HG03432 (cell line): Measurements from ENCODE around the gene CEP128.

Source experiments
- ATAC-seq: cut with Tn5 transposase; IDR thresholded peaks from one replicate; pipeline ENCODE4 v1.9.1; 2021; ENCODE audit warnings: mild to moderate bottlenecking, moderate library complexity; ENCODE audit not compliant: unreplicated experiment

Gene CEP128

GRCh38 chr14:80941241-80942185, at the start of gene CEP128:
TSS of gene CEP128 (minus strand) at chr14:80941738.
- ATAC-seq, result peak; percentile 98

- peak; percentile 71 for ATAC-seq
Measured at GRCh38 chr14:80988735-80989429, 47.3 kb upstream of the CEP128 start.

GRCh38 chr14:80988192-80988591, 46.7 kb upstream of the CEP128 start:
- no peak for ATAC-seq

GRCh38 chr14:80987235-80988032, 45.9 kb upstream of the CEP128 start:
- ATAC-seq, result peak; percentile 63

- ATAC-seq, result no peak
Measured at GRCh38 chr14:80982711-80983110, 41.2 kb upstream of the CEP128 start.

GRCh38 chr14:80981673-80982072, 40.1 kb upstream of the CEP128 start:
- ATAC-seq, result no peak

GRCh38 chr14:80981156-80981555, 39.6 kb upstream of the CEP128 start:
- ATAC-seq, result no peak

- ATAC-seq, result no peak
Measured at GRCh38 chr14:80979951-80980350, 38.4 kb upstream of the CEP128 start.

- no peak for ATAC-seq
Measured at GRCh38 chr14:80978403-80978802, 36.9 kb upstream of the CEP128 start.

GRCh38 chr14:80977221-80977620, 35.7 kb upstream of the CEP128 start:
- peak; percentile 43 for ATAC-seq

- ATAC-seq, result no peak
Measured at GRCh38 chr14:80974679-80975078, 33.1 kb upstream of the CEP128 start.

- ATAC-seq, result no peak
Measured at GRCh38 chr14:80973931-80974641, 32.5 kb upstream of the CEP128 start.

- ATAC-seq, result no peak
Measured at GRCh38 chr14:80965037-80965436, 23.5 kb upstream of the CEP128 start.

GRCh38 chr14:80959496-80959895, 18.0 kb upstream of the CEP128 start:
- peak; percentile 98 for ATAC-seq

- ATAC-seq, result no peak
Measured at GRCh38 chr14:80958939-80959338, 17.4 kb upstream of the CEP128 start.

- no peak for ATAC-seq
Measured at GRCh38 chr14:80958226-80958625, 16.7 kb upstream of the CEP128 start.

- ATAC-seq, result no peak
Measured at GRCh38 chr14:80957613-80958012, 16.1 kb upstream of the CEP128 start.

- no peak for ATAC-seq
Measured at GRCh38 chr14:80956922-80957321, 15.4 kb upstream of the CEP128 start.

- ATAC-seq, result no peak
Measured at GRCh38 chr14:80956102-80956501, 14.6 kb upstream of the CEP128 start.

GRCh38 chr14:80955416-80955941, 13.9 kb upstream of the CEP128 start, which contains the start of gene TSHR:
TSS of gene TSHR (plus strand) at chr14:80955621. CDS start at chr14:80955681, 60 bp downstream.
- no peak for ATAC-seq
